HG03469 (cell line): ENCODE results near the gene ZNF646.

Source experiments
- ATAC-seq: cut with Tn5 transposase; IDR thresholded peaks from one replicate; pipeline ENCODE4 v1.9.1; 2021; ENCODE audit warnings: mild to moderate bottlenecking, moderate library complexity, moderate number of reproducible peaks; ENCODE audit not compliant: unreplicated experiment

Gene ZNF646

DNA sequence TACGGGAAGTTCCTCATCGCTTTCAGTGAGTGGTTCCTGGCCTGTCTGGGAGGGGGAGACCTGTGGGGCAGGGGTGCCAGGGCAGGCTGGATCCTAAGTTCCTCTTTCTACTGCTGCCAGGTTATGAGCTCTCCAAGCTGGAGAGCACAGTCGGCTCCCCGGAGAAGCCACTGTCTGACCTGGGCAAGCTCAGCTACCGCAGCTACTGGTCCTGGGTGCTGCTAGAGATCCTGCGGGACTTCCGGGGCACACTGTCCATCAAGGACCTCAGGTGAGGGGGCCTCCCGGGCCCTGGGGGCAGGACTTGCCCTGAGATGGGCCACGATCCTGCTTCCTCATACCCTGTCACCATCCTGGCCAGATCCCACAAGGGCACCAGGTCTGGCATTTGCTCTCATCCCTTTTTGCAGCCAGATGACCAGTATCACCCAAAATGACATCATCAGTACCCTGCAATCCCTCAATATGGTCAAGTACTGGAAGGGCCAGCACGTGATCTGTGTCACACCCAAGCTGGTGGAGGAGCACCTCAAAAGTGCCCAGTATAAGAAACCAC, 56.2 kb downstream of the ZNF646 start:
- no peak for ATAC-seq

DNA sequence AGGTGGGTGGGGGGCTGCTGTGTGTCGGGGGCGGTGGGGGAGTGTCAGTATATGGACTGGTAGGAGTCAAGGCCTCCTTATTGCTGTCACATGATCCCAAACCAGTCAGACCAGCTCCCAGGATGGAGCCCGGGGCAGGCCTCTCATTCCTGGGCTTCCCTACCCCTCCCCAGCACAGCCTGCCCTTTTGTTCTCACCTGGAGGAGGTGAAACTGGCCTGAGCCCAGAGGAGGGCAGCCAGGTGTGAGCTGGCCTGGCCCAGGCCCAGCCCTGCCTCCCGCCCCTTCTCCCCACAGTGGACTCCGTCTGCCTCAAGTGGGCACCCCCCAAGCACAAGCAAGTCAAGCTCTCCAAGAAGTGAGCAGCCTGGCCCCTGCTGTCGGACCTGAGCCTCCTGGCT, 56.7 kb downstream of the ZNF646 start:
- ATAC-seq: no peak

DNA sequence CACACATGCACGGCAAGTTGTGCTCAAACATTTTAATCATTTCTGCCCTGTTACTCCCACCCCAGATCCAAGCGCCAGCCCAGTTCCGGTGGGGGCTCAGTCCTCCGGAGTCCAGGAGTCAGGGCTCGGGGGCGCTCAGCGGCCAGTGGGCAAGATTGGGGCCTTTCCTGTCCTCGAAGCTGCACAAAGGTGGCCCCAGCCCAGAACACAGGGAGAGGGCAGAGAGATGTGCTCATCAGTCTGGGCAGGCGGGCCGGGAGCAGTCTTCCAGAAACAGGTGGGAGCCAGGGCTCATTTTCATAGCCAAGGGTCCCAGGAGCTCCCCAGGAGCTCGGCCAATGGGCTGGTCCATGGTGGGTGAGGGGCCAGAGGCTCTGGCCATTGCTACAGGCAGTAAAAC, 57.2 kb downstream of the ZNF646 start:
- ATAC-seq: no peak

DNA sequence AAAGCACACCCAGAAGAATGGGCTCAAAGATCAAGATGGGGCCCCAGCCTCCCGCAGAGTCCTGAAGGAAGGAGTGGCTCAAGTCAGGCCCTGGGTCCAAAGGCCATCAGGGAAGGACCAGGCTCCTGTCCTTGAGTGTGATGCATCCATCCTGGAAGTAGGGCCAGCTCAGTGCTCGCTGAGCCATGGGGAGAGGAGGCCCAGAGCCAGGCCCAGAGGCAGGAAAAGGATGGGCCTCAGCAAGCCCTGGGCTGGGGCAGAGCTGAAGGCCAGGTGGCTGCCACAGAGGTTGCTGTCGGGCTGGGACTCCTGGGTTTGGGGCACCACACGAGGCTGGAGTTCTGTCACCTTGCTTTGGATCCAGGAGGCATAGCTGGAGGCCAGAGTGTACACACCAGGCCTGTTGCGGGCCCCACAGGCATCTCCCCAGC, 57.6 kb downstream of the ZNF646 start:
- no peak for ATAC-seq

DNA sequence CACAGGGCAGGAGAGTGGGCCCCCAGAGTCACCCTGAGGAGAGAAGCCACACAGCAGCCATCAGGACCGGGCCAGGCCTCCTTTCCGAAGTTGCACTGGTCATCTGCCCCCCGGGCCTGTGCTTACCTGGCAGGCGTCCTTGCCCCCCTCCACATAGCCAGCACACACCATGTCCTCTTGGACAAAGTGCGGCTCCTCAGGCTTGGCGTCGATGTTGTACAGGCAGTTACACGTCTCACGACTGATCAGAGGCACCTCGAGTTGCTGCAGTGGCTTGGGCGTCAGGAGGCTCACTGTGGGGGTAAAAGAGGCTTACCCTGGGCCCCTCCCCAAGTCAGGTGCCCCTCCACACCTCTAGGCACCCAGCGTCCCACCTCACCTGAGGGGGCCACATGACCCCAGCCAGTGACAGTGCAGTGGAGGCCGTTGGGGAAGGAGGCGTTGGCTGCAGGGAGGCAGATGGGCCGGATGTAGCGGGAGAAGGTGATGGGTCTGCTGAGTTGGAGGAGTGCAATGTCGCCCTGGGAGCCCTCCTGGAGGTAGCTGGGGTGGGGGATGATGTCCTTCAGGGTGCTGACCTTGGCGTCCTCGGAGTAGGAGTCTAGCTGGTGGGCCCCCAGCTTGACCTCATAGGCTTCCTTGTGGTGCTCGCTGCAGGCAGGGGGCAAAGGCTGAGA, 58.2 kb downstream of the ZNF646 start:
- no peak for ATAC-seq

DNA sequence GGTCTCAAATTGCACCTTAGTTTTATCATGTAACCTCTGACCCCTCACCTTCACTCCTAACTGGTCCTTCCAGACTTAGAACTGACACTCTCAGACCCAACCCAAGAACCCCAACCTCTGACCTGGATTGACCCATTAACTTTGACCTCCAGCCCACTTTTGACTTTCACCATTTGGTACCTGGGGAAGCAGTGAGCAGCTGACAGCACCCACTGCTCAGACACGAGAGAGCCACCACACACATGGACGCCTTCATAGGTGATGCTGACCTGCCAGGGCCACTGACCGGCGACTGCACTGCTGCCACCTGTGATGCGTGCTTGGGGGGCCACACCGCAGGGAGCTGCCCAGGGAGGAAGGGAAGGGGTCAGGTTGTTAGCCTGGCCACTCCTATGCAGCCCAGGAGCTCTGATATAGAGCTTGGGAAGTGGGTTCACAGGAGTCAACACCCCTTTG, 58.9 kb downstream of the ZNF646 start:
- ATAC-seq: no peak
